ENCODE measurements around the gene RALGDS.

GRCh38 chr9:133050781-133051180, 70.3 kb downstream of the RALGDS start:
- TF ChIP-seq CTCF (IDR thresholded peaks at IDR 0.05) = no peak
- no peak for TF ChIP-seq POLR2A (IDR thresholded peaks at IDR 0.05)
